ENCODE measurements around the gene APOA5. TPM values are rescaled to one million over a fixed set of nuclear protein-coding genes. Genes with fewer than 3 reads are reported as not detected.

Gene APOA5
- total and polyA plus RNA-seq, 2 of the 13 experiments (the other 11 are each of a cell fraction or from before 2014, with no cell fraction given): 44.0 to 49.1 TPM

- Histone ChIP-seq H3K4me1 (ENCODE audit: insufficient read depth, low read length) (peaks cover 90% of the 10 kb centered on the region), H3K4me3 (replicated peaks in 1 of 3; ENCODE audit: insufficient read depth in 1 of 3, low read depth in 2 of 3, low read length in 3 of 3) (peak overlapping the region; percentile 57 to 83 (median 58)), H3K79me2 (ENCODE audit: insufficient read depth, low read length) (peaks cover 22% of the 10 kb centered on the region), H3K27me3 (ENCODE audit: control insufficient read depth in 1 of 2, insufficient read depth in 2 of 2, low read length in 2 of 2) (no peaks in the 10 kb centered on the region; a peak in 1 of 5 replicates), H3K4me2 (ENCODE audit: low read depth, low read length) (peak overlapping the region; percentile 93), H3K36me3 (replicated peaks in 1 of 2; ENCODE audit: control insufficient read depth in 1 of 2, insufficient read depth in 2 of 2, low read length in 2 of 2) (no peaks in the 10 kb centered on the region), H3K9me3 (ENCODE audit: low read length) (no peaks in the 10 kb centered on the region), H2AFZ (ENCODE audit: low read length) (no peak overlapping the region), H4K20me1 (ENCODE audit: insufficient read depth, low read length) (no peaks in the 10 kb centered on the region), H3K27ac (ENCODE audit: extremely low read length, insufficient read depth, low read length) (peak overlapping the region; percentile 87), H3K9ac (ENCODE audit: insufficient read depth, low read depth, low read length) (peak overlapping the region; percentile 80)
- BruUV-seq (replicated peaks): no TSS peak
- peak; percentile 63 for DNase-seq (ENCODE audit: low spot score)
- in situ Hi-C loops (cut with HindIII; ENCODE audit: extremely low pct_ligation_motif_present, low pct_unique_long_range_greater_than_20kb) (loop anchor here (5.0 to 10.0 kb wide), 2 partner anchors 45 to 302 kb away; partner anchors contain the start of genes APOA1 and SIK3), intact Hi-C loops (cut with micrococcal nuclease; ENCODE audit: unreplicated experiment) (loop anchor here (1.0 kb wide), 2 partner anchors 16 to 314 kb away; no protein-coding TSS in a partner anchor)
- FAIRE-seq: peak; percentile 69
- WGBS (ENCODE audit: low lambda C conversion rate): 16% methylated on average over 8 of the region's 8 CpGs
- ChIA-PET CTCF (ENCODE audit: low intra/inter-chr PET ratio, low total read pairs) (interaction anchor here (0.9 to 2.6 kb wide), 6 partner anchors 34 to 314 kb away, joined by 3 to 23 read pairs (median 8); partner anchors contain the start of gene APOC3), POLR2A (interaction anchor here (0.8 to 17.3 kb wide), 8 partner anchors 15 to 388 kb away, joined by 3 to 1365 read pairs (median 6); partner anchors contain the start of genes APOA1, APOA4, APOC3 and SIK3)
- peak; percentile 29 for ATAC-seq
- no peak for TF ChIP-seq HNRNPLL (IDR thresholded peaks at IDR 0.05; ENCODE audit: low read depth, low read length, poor library complexity, severe bottlenecking)
- TF ChIP-seq, protein P1, sequence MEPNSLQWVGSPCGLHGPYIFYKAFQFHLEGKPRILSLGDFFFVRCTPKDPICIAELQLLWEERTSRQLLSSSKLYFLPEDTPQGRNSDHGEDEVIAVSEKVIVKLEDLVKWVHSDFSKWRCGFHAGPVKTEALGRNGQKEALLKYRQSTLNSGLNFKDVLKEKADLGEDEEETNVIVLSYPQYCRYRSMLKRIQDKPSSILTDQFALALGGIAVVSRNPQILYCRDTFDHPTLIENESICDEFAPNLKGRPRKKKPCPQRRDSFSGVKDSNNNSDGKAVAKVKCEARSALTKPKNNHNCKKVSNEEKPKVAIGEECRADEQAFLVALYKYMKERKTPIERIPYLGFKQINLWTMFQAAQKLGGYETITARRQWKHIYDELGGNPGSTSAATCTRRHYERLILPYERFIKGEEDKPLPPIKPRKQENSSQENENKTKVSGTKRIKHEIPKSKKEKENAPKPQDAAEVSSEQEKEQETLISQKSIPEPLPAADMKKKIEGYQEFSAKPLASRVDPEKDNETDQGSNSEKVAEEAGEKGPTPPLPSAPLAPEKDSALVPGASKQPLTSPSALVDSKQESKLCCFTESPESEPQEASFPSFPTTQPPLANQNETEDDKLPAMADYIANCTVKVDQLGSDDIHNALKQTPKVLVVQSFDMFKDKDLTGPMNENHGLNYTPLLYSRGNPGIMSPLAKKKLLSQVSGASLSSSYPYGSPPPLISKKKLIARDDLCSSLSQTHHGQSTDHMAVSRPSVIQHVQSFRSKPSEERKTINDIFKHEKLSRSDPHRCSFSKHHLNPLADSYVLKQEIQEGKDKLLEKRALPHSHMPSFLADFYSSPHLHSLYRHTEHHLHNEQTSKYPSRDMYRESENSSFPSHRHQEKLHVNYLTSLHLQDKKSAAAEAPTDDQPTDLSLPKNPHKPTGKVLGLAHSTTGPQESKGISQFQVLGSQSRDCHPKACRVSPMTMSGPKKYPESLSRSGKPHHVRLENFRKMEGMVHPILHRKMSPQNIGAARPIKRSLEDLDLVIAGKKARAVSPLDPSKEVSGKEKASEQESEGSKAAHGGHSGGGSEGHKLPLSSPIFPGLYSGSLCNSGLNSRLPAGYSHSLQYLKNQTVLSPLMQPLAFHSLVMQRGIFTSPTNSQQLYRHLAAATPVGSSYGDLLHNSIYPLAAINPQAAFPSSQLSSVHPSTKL (CRISPR knock-in tag; IDR thresholded peaks at IDR 0.05): peak; percentile 78
- peak; percentile 88 for TF ChIP-seq MED1 (CRISPR knock-in tag; IDR thresholded peaks at IDR 0.05)
- TF ChIP-seq MIXL1 (CRISPR knock-in tag; IDR thresholded peaks at IDR 0.05): no peak; the same call in 1 of the 2 replicates
- TF ChIP-seq ATF4 (CRISPR knock-in tag; IDR thresholded peaks at IDR 0.05): no peak
- no peak for TF ChIP-seq ZNF891 (CRISPR knock-in tag; IDR thresholded peaks at IDR 0.05)
- no peak for TF ChIP-seq ZNF496 (CRISPR knock-in tag; IDR thresholded peaks at IDR 0.05; ENCODE audit: insufficient replicate concordance)
- no peak; the same call in 1 of the 2 replicates for TF ChIP-seq SP4 (CRISPR knock-in tag; IDR thresholded peaks at IDR 0.05)
- TF ChIP-seq MYNN (CRISPR knock-in tag; IDR thresholded peaks at IDR 0.05; ENCODE audit: low read depth): no peak
- TF ChIP-seq CREM (IDR thresholded peaks at IDR 0.05): peak; percentile 76
- TF ChIP-seq CREM (CRISPR knock-in tag; IDR thresholded peaks at IDR 0.05): no peak
- TF ChIP-seq, protein P2, sequence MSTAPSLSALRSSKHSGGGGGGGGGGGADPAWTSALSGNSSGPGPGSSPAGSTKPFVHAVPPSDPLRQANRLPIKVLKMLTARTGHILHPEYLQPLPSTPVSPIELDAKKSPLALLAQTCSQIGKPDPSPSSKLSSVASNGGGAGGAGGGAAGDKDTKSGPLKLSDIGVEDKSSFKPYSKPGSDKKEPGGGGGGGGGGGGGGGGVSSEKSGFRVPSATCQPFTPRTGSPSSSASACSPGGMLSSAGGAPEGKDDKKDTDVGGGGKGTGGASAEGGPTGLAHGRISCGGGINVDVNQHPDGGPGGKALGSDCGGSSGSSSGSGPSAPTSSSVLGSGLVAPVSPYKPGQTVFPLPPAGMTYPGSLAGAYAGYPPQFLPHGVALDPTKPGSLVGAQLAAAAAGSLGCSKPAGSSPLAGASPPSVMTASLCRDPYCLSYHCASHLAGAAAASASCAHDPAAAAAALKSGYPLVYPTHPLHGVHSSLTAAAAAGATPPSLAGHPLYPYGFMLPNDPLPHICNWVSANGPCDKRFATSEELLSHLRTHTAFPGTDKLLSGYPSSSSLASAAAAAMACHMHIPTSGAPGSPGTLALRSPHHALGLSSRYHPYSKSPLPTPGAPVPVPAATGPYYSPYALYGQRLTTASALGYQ (CRISPR knock-in tag; IDR thresholded peaks at IDR 0.05): peak; percentile 73
- peak; percentile 73; the same call in 1 of the 2 replicates for TF ChIP-seq SIN3A (IDR thresholded peaks at IDR 0.05; ENCODE audit: borderline replicate concordance, low read depth, low read length)
- peak; percentile 21; the same call in 1 of the 2 replicates for TF ChIP-seq YEATS4 (CRISPR knock-in tag; IDR thresholded peaks at IDR 0.05; ENCODE audit: borderline replicate concordance)
- no peak for TF ChIP-seq KMT2A (CRISPR knock-in tag; IDR thresholded peaks at IDR 0.05)
- peak; percentile 98 for TF ChIP-seq ZNF652 (CRISPR knock-in tag; IDR thresholded peaks at IDR 0.05; ENCODE audit: borderline replicate concordance, low read depth)
- TF ChIP-seq POLR2A (IDR thresholded peaks at IDR 0.05; ENCODE audit: insufficient read depth in 1 of 2, low read depth in 2 of 2, low read length in 2 of 2): peak; percentile 86 to 90
- TF ChIP-seq, protein P3, sequence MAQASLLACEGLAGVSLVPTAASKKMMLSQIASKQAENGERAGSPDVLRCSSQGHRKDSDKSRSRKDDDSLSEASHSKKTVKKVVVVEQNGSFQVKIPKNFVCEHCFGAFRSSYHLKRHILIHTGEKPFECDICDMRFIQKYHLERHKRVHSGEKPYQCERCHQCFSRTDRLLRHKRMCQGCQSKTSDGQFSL (CRISPR knock-in tag; IDR thresholded peaks at IDR 0.05): no peak
These were observed 627 bp upstream of the APOA5 start for GRCh38 chr11:116792144-116792868.

Data from HepG2 (cell line).